PC-3 (cell line): ENCODE results near the gene TRIM37.

ENCODE experiments used
- CTCF ChIP-seq: fragments of 300-600 bp; sonication (generic); conservative IDR thresholded peaks from 2 replicates; pipeline ENCODE4 v1.5.1; 2017; ENCODE audit warnings: antibody characterized with exemption, low read depth, mild to moderate bottlenecking, low read length
- EZH2 ChIP-seq: fragments of 300-600 bp; sonication (generic); IDR thresholded peaks from one replicate; pipeline ENCODE4 v1.6.1; 2017; ENCODE audit warnings: antibody characterized with exemption, mild to moderate bottlenecking, low read length; ENCODE audit not compliant: unreplicated experiment

- TF ChIP-seq CTCF (no peak), EZH2 (no peak)
Observed at GRCh38 chr17:59139939-59140338, 33.3 kb upstream of the TRIM37 start.
